Testis (tissue), 3 donors: ENCODE data around the gene LAMTOR2. TPM values are rescaled to one million over a fixed set of nuclear protein-coding genes. Genes with fewer than 3 reads are reported as not detected.
A peak's percentile ranks its signal among the peaks of the same experiment; 100 is the strongest.

Source experiments
- DNase-seq: peaks from one replicate; pipeline ENCODE4 v3.0.0-alpha.2; 2019
- H3K27ac ChIP-seq, 2 donors: fragments of 200-600 bp; sonication (generic); one replicate each; pipeline ENCODE4 v1.5.1; 2019
- H3K27me3 ChIP-seq: fragments of 200-600 bp; sonication (generic); one replicate; pipeline ENCODE4 v1.5.1; 2019
- H3K36me3 ChIP-seq: fragments of 200-600 bp; sonication (generic); one replicate; pipeline ENCODE4 v1.5.1; 2017; ENCODE audit warnings: low read depth; ENCODE audit errors: missing control alignments
- H3K4me1 ChIP-seq: fragments of 200-600 bp; sonication (generic); one replicate; pipeline ENCODE4 v1.5.1; 2019
- H3K4me3 ChIP-seq, 2 donors: fragments of 200-600 bp; sonication (generic); one replicate each; pipeline ENCODE4 v1.5.1; 2017 to 2019
- H3K9me3 ChIP-seq: fragments of 200-600 bp; sonication (generic); one replicate; pipeline ENCODE4 v1.5.1; 2017
- CTCF ChIP-seq, 3 experiments: fragments of 450-650 bp in 2 of 3; fragments of 200-600 bp in 1 of 3; sonication (generic) in 1 of 3; IDR thresholded peaks; one replicate each; pipeline ENCODE4 v1.5.1; 2016 to 2019; ENCODE audit warnings: antibody characterized with exemption in 3 of 3, mild to moderate bottlenecking in 2 of 3, moderate library complexity in 1 of 3
- POLR2A ChIP-seq: fragments of 450-650 bp; IDR thresholded peaks from one replicate; pipeline ENCODE4 v1.6.1; 2017; ENCODE audit warnings: antibody characterized with exemption, mild to moderate bottlenecking, moderate library complexity
- WGBS, 2 donors: methylation state at CpG; one replicate each; pipeline ENCODE4 v1.1.5; 2018; 5-methylcytosine and 5-hydroxymethylcytosine counted together
- intact Hi-C: fragments of 100-400 bp; cut with DNase I; formaldehyde crosslinking; loops from one replicate; pipeline ENCODE4 v1.15.1; 2023; ENCODE audit warnings: low total_unique reads
- polyA plus RNA-seq: library from polyadenylated mRNA; stranded (reverse); fragments of 350-450 nt; fragmentation: Illumina TruSeq; extraction: RNeasy Lipid Tissue Mini Kit (QIAGEN cat#74804); gene quantifications from one replicate; pipeline ENCODE4 v1.2.3, GENCODE V29; 2014; ENCODE audit warnings: low read depth, low replicate concordance; ENCODE audit not compliant: insufficient read depth
- total RNA-seq, 2 donors: library from RNA; depleted of rRNA; stranded (reverse); fragments of >200 nt; gene quantifications; one replicate each; pipeline ENCODE4 v1.2.3, GENCODE V29; 2016

LAMTOR2 gene
- total and polyA plus RNA-seq, 3 donors from 2014 or later = 47.6 to 55.5 (median 50.4) TPM

GRCh38 chr1:156081180-156081916 lies 26.8 kb downstream of the LAMTOR2 start:
- no peak for DNase-seq
- Histone ChIP-seq H3K4me1 (peaks cover 19% of the 10 kb centered on the region), H3K9me3 (no peaks in the 10 kb centered on the region), H3K4me3 (peak overlapping the region; percentile 64 to 84), H3K27me3 (no peaks in the 10 kb centered on the region), H3K36me3 (no peaks in the 10 kb centered on the region), H3K27ac (no peak overlapping the region)
- 2% methylated on average over 28 to 32 of the region's 61 CpGs for WGBS, 2 donors
- intact Hi-C loops = no loop called here
- TF ChIP-seq CTCF (IDR thresholded peaks at IDR 0.05) (no peak), POLR2A (no peak)

GRCh38 chr1:156081917-156082308 lies 27.3 kb downstream of the LAMTOR2 start:
- DNase-seq = no peak
- TF ChIP-seq CTCF (IDR thresholded peaks at IDR 0.05) (no peak), POLR2A (no peak)
- H3K9me3 ChIP-seq = no peaks in the 10 kb centered on the region
- peak overlapping the region in 1 of 2 donors; percentile 60 for H3K27ac ChIP-seq
- H3K4me3 ChIP-seq = peak overlapping the region; percentile 64 to 84
- H3K36me3 ChIP-seq = no peaks in the 10 kb centered on the region
- intact Hi-C loops = no loop called here
- no peaks in the 10 kb centered on the region for H3K27me3 ChIP-seq
- peaks cover 23% of the 10 kb centered on the region for H3K4me1 ChIP-seq
- 0 to 2% methylated on average over 6 to 10 of the region's 10 CpGs for WGBS, 2 donors

- peak within 1 kb of the TSS; percentile 55 to 60 for H3K27ac ChIP-seq
- H3K4me1 ChIP-seq = peaks cover 24% of the 10 kb centered on the region
- DNase-seq = peak; percentile 84
- no peaks in the 10 kb centered on the region for H3K27me3 ChIP-seq
- 0% methylated on average over 16 to 62 of the region's 62 CpGs for WGBS, 2 donors
- peak within 1 kb of the TSS; percentile 64 to 84 for H3K4me3 ChIP-seq
- intact Hi-C loops = no loop called here
- H3K36me3 ChIP-seq = no peaks in the 10 kb centered on the region
- TF ChIP-seq POLR2A = no peak
- no peak for TF ChIP-seq CTCF (IDR thresholded peaks at IDR 0.05)
- no peaks in the 10 kb centered on the region for H3K9me3 ChIP-seq
Measured at GRCh38 chr1:156082309-156083091, 27.9 kb downstream of the LAMTOR2 start, which contains the start of gene MEX3A. MEX3A (minus strand) TSS chr1:156082465; CDS start chr1:156081998, 467 bp downstream.

GRCh38 chr1:156083800-156084790 lies 29.5 kb downstream of the LAMTOR2 start:
- TF ChIP-seq CTCF (IDR thresholded peaks at IDR 0.05) = no peak
- no peak for TF ChIP-seq POLR2A
- 55% methylated on average over 7 of the region's 7 CpGs for WGBS, 2 donors
- no peaks in the 10 kb centered on the region for H3K9me3 ChIP-seq
- no peak for DNase-seq
- no peak overlapping the region for H3K4me3 ChIP-seq
- no peaks in the 10 kb centered on the region for H3K27me3 ChIP-seq
- peaks cover 24% of the 10 kb centered on the region for H3K4me1 ChIP-seq
- no peak overlapping the region for H3K27ac ChIP-seq
- intact Hi-C loops = no loop called here
- no peaks in the 10 kb centered on the region for H3K36me3 ChIP-seq
